HG03108 (cell line): Measurements from ENCODE around the gene KRTAP9-2.
"Not testable (repeated sequence)": the region's sequence is repeated elsewhere in the genome, so short reads cannot be mapped to it uniquely, and the experiment has no call there.

Experiments
- ATAC-seq: cut with Tn5 transposase; IDR thresholded peaks from one replicate; pipeline ENCODE4 v1.9.1; 2021; ENCODE audit warnings: moderate library complexity; ENCODE audit not compliant: unreplicated experiment

KRTAP9-2 gene

DNA sequence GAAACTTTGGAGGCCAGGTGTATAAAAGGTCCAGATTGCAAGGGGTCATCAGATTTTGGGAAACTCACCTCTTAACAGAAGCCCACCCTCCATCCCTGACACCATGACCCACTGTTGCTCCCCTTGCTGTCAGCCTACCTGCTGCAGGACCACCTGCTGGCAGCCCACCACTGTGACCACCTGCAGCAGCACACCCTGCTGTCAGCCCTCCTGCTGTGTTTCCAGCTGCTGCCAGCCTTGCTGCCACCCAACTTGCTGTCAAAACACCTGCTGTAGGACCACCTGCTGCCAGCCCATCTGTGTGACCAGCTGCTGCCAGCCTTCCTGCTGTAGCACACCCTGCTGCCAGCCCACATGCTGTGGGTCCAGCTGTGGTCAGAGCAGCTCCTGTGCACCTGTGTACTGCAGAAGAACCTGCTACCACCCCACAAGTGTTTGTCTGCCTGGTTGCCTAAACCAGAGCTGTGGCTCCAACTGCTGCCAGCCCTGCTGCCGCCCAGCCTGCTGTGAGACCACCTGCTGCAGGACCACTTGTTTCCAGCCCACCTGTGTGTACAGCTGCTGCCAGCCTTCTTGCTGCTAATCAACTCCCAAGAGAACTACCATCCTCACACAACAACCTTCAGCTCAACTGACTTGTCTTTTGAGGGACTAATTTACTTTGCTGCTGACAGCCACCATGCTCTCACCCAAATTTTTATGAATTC lies 6.1 kb downstream of the KRTAP9-2 start, which contains the start of gene KRTAP9-3:
Gene KRTAP9-3, plus strand, starts transcription at position 51 of the 707 bp plus-strand sequence. Its CDS starts 53 bp downstream, at position 104.
- ATAC-seq, result not testable (repeated sequence)

DNA sequence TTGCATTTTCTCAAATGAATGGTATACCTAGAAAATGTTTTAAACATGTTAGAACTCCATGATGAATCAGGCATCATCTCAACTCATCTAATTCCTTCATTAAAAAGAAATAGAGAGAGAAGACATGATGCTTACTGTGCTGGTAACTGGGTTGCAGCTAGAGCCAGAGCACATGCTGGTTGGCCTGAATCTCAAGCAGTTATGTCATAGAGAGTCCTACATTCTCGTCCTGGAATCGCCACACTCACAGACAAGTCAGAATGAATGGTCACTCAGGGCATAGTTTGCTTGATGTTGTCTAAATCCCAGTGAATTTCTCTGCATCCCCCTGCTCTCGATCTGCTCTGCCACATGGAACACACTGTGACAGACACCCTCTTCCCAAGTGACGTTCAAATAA lies 10.7 kb downstream of the KRTAP9-2 start:
- not testable (repeated sequence) for ATAC-seq

DNA sequence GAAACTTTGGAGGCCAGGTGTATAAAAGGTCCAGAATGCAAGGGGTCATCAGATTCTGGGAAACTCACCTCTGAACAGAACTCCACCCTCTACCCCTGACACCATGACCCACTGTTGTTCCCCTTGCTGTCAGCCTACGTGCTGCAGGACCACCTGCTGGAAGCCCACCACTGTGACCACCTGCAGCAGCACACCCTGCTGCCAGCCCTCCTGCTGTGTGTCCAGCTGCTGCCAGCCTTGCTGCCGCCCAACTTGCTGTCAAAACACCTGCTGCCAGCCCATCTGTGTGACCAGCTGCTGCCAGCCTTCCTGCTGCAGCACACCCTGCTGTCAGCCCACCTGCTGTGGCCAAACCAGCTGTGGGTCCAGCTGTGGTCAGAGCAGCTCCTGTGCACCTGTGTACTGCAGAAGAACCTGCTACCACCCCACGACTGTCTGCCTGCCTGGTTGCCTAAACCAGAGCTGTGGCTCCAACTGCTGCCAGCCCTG lies 11.5 kb downstream of the KRTAP9-2 start, which contains the start of gene KRTAP9-8:
Gene KRTAP9-8, plus strand, starts transcription at position 51 of the 489 bp plus-strand sequence. Its CDS starts 53 bp downstream, at position 104.
- ATAC-seq, result not testable (repeated sequence)

DNA sequence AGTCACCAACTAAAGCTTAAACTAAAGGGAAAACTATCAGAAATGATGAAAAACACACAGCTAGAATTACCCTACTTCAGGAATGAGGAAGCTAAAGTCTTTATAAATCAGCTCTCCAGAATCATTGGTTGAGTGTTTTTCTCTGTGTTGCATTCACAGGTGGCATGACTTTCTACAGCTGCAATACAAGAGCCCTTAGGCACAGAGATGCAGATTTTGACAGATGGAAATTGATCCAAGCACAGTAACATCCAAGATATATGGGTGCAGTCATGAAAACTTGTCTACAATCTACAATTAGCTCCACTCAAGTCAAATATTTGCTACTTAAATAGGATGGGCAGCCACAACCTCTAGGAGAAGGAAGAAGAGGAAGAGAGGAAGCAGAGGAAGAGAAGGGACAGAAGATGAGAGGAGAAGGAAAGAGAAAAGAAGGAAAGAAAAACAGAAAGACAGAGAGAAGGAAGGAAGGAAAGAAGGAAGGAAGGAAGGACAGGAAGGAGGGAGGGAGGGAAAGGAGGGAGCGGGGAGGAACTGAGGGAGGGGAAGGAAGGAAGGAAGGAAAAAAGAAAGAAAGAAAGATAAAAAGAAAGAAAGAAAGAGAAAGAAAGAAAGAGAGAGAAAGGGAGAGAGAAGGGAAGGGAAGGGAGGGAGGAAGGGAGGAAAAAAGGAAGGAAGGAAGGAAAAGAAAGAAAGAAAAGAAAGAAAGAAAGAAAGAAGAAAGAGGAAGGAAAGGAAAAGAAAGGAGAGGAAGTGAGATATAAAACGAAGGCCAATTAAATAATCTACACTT lies 20.7 kb downstream of the KRTAP9-2 start:
- ATAC-seq, result not testable (repeated sequence)

DNA sequence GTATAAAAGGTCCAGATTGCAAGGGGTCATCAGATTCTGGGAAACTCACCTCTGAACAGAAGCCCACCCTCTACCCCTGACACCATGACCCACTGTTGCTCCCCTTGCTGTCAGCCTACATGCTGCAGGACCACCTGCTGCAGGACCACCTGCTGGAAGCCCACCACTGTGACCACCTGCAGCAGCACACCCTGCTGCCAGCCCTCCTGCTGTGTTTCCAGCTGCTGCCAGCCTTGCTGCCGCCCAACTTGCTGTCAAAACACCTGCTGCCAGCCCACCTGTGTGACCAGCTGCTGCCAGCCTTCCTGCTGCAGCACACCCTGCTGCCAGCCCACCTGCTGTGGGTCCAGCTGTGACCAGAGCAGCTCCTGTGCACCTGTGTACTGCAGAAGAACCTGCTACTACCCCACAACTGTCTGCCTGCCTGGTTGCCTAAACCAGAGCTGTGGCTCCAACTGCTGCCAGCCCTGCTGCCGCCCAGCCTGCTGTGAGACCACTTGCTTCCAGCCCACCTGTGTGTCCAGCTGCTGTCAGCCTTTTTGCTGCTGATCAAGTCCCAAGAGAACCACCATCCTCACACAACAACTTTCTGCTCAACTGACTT lies 23.3 kb downstream of the KRTAP9-2 start, which contains the start of gene KRTAP9-4:
Gene KRTAP9-4, plus strand, starts transcription at position 51 of the 604 bp plus-strand sequence. Its CDS starts 34 bp downstream, at position 85.
- ATAC-seq, result not testable (repeated sequence)

DNA sequence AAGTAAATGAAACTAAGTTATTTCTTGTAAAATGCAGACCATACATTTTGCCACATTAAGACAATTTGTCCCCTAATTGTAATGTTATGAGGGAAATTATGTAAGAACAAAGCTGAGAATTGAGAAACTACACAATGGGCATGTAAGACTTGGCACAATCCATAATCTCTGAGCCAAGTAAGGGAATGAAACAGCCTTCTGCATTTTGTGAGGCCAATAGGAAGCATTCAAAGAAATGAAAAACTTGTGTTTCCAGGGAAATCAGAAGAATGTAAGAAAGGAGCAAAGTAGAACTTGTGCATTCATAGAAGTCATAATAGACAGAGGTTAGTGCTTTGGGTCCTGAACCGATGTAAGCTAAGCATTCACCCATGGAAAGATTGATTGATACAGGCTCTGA lies 24.8 kb downstream of the KRTAP9-2 start:
- no peak for ATAC-seq

DNA sequence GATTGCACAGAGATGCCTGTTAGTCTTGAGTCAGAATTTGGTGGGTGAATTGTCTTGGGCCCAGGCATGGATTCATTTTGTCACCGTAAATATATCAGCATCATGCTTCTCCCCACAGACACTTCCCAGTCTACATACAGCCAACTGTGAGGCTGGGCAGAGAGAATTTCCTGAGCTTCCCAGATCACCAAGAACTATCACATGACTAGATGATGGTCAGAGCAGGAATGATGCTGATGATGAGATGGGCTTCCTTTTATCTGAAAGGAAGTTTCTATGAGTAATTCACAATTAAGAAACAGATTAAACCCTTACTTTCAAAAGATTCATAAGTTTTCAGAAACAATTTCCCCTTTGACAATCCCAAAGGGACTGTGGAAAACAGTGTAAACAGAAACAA lies 28.4 kb downstream of the KRTAP9-2 start:
- no peak for ATAC-seq

DNA sequence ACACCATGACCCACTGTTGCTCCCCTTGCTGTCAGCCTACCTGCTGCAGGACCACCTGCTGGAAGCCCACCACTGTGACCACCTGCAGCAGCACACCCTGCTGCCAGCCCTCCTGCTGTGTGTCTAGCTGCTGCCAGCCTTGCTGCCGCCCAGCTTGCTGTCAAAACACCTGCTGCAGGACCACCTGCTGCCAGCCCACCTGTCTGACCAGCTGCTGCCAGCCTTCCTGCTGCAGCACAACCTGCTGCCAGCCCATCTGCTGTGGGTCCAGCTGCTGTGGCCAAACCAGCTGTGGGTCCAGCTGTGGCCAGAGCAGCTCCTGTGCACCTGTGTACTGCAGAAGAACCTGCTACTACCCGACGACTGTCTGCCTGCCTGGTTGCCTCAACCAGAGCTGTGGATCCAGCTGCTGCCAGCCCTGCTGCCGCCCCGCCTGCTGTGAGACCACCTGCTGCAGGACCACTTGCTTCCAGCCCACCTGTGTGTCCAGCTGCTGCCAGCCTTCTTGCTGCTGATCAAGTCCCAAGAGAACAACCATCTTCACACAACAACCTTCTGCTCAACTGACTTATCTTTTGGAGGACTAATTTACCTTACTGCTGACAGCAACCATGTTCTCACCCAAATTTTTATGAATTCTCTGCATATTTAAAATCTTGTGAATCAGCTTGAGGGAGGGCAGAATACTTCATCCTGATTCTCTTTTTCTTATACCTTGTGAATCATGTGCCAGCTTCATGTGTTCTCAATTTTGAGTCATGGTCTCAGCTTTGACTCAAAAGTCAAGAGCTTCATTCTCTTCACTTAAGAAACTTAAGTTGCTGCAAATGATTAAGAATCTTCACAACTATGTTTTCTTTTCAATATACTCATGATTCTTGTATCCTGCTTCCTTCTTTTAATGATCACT lies 29.2 kb downstream of the KRTAP9-2 start, which contains the start of gene KRTAP9-9:
Gene KRTAP9-9, plus strand, starts transcription at position 4 of the 910 bp plus-strand sequence.
- ATAC-seq, result not testable (repeated sequence)

DNA sequence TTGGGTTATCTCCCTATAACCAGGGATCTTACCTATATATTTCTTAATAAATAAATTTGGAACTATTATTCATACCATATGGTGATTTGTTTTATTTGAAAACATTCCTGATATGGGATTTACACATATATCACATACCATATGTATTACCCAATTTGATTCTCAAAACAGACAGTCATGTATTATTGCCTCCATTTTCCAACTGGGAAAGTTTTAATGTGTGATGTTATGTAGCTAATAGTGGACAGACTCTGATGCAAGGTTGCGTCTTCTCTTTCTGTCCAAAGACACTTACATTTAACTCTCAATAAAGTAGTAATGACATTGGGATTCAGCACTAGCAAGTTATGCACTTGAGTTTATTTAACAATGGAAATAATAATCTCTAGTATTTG lies 29.8 kb downstream of the KRTAP9-2 start:
- ATAC-seq, result no peak

DNA sequence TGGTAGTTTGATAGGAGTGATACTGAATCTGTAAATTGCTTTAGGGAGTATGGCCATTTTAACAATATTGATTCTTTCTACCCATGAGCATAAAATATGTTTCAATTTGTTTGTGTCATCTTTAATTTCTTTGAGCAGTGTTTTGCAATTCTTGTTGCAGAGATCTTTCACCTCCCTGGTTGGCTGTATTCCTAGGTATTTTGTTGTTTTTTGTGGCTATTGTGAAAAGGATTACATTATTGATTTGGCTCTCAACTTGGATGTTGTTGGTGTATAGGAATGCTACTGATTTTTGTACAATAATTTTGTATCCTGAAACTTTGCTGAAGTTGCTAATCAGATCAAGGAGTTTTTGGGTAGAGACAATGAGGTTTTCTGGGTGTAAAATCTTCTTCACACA lies 32.0 kb downstream of the KRTAP9-2 start:
- no peak for ATAC-seq

DNA sequence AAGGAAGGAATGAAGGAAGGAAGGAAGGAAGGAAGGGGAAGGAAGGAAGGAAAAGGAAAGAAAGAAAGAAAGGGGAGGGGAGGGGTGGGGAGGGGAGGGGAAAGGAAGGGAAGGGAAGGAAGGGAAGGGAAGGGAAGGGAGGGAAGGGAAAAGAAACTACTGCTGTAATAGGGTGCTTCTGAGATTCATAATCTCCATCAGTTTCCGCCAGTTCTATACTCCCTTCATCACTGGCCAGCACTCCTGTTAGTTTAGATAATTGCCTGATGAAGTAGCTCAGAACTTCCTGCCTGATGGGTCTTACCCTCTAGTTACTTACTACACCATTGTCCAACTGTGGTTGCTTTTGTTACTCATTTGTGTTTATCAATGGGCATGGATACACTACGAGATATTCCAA lies 36.8 kb downstream of the KRTAP9-2 start:
- no peak for ATAC-seq

DNA sequence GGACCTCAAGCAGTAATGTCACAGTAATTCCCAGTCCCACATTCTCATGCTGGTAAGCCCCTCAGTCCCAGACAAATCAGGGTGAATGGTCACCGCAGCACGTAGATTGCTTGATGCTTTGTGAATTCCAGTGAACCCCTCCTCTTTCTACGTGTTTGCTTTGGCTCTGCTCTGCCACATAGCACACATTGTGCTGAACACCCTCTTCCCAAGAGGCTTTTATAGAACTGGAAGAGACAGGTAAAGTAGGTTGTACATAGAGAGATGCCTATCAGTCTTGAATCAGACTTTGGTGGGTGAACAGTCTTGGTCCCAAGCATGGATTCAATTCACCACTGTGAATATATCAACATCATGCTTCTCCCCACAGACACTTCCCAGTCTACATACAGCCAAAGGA lies 38.2 kb downstream of the KRTAP9-2 start:
- ATAC-seq, result no peak

DNA sequence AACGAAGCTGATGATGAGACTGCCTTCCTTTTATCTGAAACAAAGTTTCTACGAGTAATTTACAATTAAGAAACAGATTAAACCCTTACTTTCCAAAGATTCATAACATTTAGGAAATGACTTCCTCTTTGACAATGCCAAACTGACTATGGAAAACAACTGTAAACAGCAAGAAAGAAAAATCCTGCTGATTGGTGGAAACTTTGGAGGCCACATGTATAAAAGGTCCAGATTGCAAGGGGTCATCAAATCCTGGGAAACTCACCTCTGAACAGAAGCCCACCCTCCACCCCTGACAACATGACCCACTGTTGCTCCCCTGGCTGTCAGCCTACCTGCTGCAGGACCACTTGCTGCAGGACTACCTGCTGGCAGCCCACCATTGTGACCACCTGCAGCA lies 38.6 kb downstream of the KRTAP9-2 start, which contains the start of gene KRTAP9-6:
Gene KRTAP9-6, plus strand, starts transcription at position 301 of the 400 bp plus-strand sequence. Its CDS starts 0 bp downstream, at position 301.
- no peak for ATAC-seq

DNA sequence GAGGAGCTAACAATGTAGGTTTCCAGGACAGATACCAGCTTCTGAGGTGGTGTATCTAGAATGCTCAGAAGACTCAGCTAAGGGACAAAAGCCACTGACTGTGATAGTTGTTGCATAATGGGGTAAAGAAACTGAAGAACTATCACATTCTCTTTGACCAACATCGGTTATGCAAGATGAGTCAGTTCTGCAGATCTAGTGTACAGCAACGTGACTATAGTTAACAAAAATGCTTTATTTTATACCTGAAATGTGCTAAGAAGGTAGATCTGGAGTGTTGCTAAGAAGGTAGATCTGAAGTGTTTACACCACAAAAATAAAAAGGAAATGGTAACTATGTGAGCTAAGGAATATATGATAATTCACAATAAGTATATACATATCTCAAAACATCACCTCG lies 41.3 kb downstream of the KRTAP9-2 start:
- ATAC-seq, result no peak

DNA sequence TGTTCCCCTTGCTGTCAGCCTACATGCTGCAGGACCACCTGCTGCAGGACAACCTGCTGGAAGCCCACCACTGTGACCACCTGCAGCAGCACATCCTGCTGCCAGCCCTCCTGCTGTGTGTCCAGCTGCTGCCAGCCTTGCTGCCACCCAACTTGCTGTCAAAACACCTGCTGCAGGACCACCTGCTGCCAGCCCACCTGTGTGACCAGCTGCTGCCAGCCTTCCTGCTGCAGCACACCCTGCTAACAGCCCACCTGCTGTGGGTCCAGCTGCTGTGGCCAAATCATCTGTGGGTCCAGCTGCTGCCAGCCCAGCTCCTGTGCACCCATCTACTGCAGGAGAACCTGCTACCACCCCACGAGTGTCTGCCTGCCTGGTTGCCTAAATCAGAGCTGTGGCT lies 44.9 kb downstream of the KRTAP9-2 start:
- not testable (repeated sequence) for ATAC-seq

DNA sequence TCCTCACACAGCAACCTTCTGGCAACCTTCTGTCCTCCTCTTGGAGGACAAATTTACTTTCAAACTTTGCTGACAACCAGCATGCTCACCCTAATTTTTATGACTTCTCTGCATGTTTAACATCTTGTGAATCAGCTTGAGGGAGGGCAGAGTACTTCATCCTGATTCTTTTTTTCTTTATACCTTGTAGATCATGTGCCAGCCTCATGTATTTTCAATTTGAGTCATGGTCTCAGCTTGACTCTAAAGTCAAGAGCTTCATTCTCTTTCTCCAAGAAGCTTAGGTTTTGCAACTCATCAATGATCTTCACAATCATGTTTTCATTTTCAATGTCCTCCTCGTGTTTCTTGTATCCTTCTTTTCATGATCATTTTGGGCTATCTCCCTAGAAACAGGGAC lies 45.4 kb downstream of the KRTAP9-2 start:
- no peak for ATAC-seq

DNA sequence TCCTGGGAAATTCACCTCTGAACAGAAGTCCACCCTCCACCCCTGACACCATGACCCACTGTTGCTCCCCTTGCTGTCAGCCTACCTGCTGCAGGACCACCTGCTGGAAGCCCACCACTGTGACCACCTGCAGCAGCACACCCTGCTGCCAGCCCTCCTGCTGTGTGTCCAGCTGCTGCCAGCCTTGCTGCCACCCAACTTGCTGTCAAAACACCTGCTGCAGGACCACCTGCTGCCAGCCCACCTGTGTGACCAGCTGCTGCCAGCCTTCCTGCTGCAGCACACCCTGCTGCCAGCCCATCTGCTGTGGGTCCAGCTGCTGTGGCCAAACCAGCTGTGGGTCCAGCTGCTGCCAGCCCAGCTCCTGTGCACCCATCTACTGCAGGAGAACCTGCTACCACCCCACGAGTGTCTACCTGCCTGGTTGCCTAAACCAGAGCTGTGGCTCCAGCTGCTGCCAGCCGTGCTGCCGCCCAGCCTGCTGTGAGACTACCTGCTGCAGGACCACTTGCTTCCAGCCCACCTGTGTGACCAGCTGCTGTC lies 49.3 kb downstream of the KRTAP9-2 start, which contains the start of gene KRTAP9-7:
Gene KRTAP9-7, plus strand, starts transcription at position 51 of the 543 bp plus-strand sequence. Its CDS starts 0 bp downstream, at position 51.
- not testable (repeated sequence) for ATAC-seq
